ENCODE data around the gene ABCG4. TPM values are rescaled to one million over a fixed set of nuclear protein-coding genes. Genes with fewer than 3 reads are reported as not detected.
"Not testable (repeated sequence)": the region's sequence is repeated elsewhere in the genome, so short reads cannot be mapped to it uniquely, and the experiment has no call there.

ABCG4 gene
- total RNA-seq, 2 experiments from 2014 or later, result not detected

- H3K36me3 Mint-ChIP-seq; ATAC-seq (ENCODE audit: low read depth); H3K9me3 Mint-ChIP-seq; H3K4me3 Mint-ChIP-seq; POLR2A ChIA-PET; DNase-seq; H3K27me3 Mint-ChIP-seq; H3K27ac Mint-ChIP-seq: not testable (repeated sequence)
- H3K4me1 Mint-ChIP-seq, result peaks cover 13% of the 10 kb centered on the region
Observed at GRCh38 chr11:119167077-119167458, 18.2 kb downstream of the ABCG4 start.

GRCh38 chr11:119167933-119168332 lies 19.1 kb downstream of the ABCG4 start:
- no peak for ATAC-seq (ENCODE audit: low read depth)
- peaks cover 19% of the 10 kb centered on the region for H3K4me1 Mint-ChIP-seq
- POLR2A ChIA-PET, result interaction anchor here (2.6 kb wide), 1 partner anchor 7 kb away, joined by 9 read pairs; no protein-coding TSS in a partner anchor
- no peaks in the 10 kb centered on the region for H3K27me3 Mint-ChIP-seq
- no peak for DNase-seq
- H3K4me3 Mint-ChIP-seq, result peak overlapping the region; percentile 68
- no peaks in the 10 kb centered on the region for H3K9me3 Mint-ChIP-seq
- peak overlapping the region; percentile 73 for H3K27ac Mint-ChIP-seq
- peaks cover 2% of the 10 kb centered on the region for H3K36me3 Mint-ChIP-seq

GRCh38 chr11:119168471-119169281 lies 19.8 kb downstream of the ABCG4 start, which contains the start of gene NLRX1:
NLRX1 (plus strand) TSS chr11:119168725; CDS start chr11:119171404, 2,679 bp downstream.
- peaks cover 19% of the 10 kb centered on the region for H3K4me1 Mint-ChIP-seq
- ATAC-seq (ENCODE audit: low read depth) (peak; percentile 89), DNase-seq (peak; percentile 84)
- H3K27me3 Mint-ChIP-seq, result no peaks in the 10 kb centered on the region
- H3K27ac Mint-ChIP-seq, result peak within 1 kb of the TSS; percentile 94
- POLR2A ChIA-PET, result interaction anchor here (0.5 to 2.6 kb wide), 26 partner anchors 8 to 597 kb away, joined by 3 to 22 read pairs (median 6); partner anchors contain the start of genes ABCG4, C2CD2L, CBL and CENATAC
- peak within 1 kb of the TSS; percentile 92 for H3K4me3 Mint-ChIP-seq
- no peaks in the 10 kb centered on the region for H3K9me3 Mint-ChIP-seq
- H3K36me3 Mint-ChIP-seq, result peaks cover 2% of the 10 kb centered on the region

GRCh38 chr11:119169282-119169719 lies 20.4 kb downstream of the ABCG4 start:
- Mint-ChIP-seq H3K36me3 (peaks cover 2% of the 10 kb centered on the region), H3K27me3 (no peaks in the 10 kb centered on the region), H3K27ac (peak overlapping the region; percentile 94), H3K4me1 (peaks cover 19% of the 10 kb centered on the region), H3K9me3 (no peaks in the 10 kb centered on the region), H3K4me3 (peak overlapping the region; percentile 92)
- POLR2A ChIA-PET, result interaction anchor here (0.6 to 2.6 kb wide), 26 partner anchors 8 to 597 kb away, joined by 3 to 22 read pairs (median 6); partner anchors contain the start of genes ABCG4, C2CD2L, CBL and CENATAC
- ATAC-seq (ENCODE audit: low read depth) (peak; percentile 56), DNase-seq (no peak)

- H3K9me3 Mint-ChIP-seq, result no peaks in the 10 kb centered on the region
Observed at GRCh38 chr11:119172513-119172912, 23.7 kb downstream of the ABCG4 start.

GRCh38 chr11:119173453-119173852 lies 24.6 kb downstream of the ABCG4 start:
- Mint-ChIP-seq H3K9me3 (no peaks in the 10 kb centered on the region), H3K4me3 (no peak overlapping the region), H3K27me3 (no peaks in the 10 kb centered on the region), H3K4me1 (peaks cover 24% of the 10 kb centered on the region), H3K36me3 (peaks cover 4% of the 10 kb centered on the region), H3K27ac (no peak overlapping the region)
- no peak for DNase-seq
- POLR2A ChIA-PET, result no interaction called here
- no peak for ATAC-seq (ENCODE audit: low read depth)

More at GRCh38 chr11:119172513-119172912, 23.7 kb downstream of the ABCG4 start:
- Mint-ChIP-seq H3K36me3 (peaks cover 2% of the 10 kb centered on the region), H3K27ac (no peak overlapping the region), H3K4me1 (peaks cover 19% of the 10 kb centered on the region), H3K4me3 (no peak overlapping the region), H3K27me3 (no peaks in the 10 kb centered on the region)
- no peak for DNase-seq
- POLR2A ChIA-PET, result no interaction called here
- no peak for ATAC-seq (ENCODE audit: low read depth)

- peaks cover 20% of the 10 kb centered on the region for H3K4me1 Mint-ChIP-seq
- H3K4me3 Mint-ChIP-seq, result no peak overlapping the region
- ATAC-seq (ENCODE audit: low read depth) (no peak), DNase-seq (no peak)
- no peaks in the 10 kb centered on the region for H3K9me3 Mint-ChIP-seq
- no peaks in the 10 kb centered on the region for H3K27me3 Mint-ChIP-seq
- H3K27ac Mint-ChIP-seq, result peak overlapping the region; percentile 6
- peaks cover 7% of the 10 kb centered on the region for H3K36me3 Mint-ChIP-seq
- POLR2A ChIA-PET, result no interaction called here
Observed at GRCh38 chr11:119175493-119176077, 26.7 kb downstream of the ABCG4 start.

DNA sequence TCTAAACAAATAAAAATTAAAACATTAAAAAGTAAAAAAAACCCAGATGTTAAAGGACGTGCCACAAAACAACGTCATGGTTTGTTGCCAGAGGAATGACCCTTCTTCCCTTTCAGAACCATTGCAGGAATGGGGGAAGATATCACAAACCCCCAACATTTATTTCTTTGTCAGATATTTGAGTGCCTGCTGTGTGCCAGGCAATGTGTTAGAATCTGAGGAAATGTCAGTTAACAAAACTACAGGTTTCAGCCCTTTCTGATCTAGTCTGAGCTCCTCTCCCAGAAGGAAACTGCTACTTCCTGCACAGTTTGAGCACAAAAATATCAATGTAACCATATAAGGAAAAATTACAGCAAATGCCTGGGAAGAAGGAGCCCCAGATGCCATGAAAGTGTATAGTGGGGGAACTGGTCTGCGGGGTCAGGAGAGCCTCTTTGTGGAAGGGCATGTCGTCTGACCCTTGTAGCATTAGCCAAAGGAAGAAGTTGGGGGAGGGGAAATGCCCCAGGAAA lies 29.4 kb downstream of the ABCG4 start:
- no peaks in the 10 kb centered on the region for H3K27me3 Mint-ChIP-seq
- POLR2A ChIA-PET, result interaction anchor here (0.7 to 2.2 kb wide), 5 partner anchors 9 to 143 kb away, joined by 3 to 18 read pairs (median 3); partner anchors contain the start of genes NLRX1 and VPS11
- peak overlapping the region; percentile 65 for H3K4me3 Mint-ChIP-seq
- H3K9me3 Mint-ChIP-seq, result no peaks in the 10 kb centered on the region
- H3K4me1 Mint-ChIP-seq, result peaks cover 7% of the 10 kb centered on the region
- DNase-seq (no peak), ATAC-seq (ENCODE audit: low read depth) (no peak)
- H3K27ac Mint-ChIP-seq, result peak overlapping the region; percentile 89
- peaks cover 11% of the 10 kb centered on the region for H3K36me3 Mint-ChIP-seq

GRCh38 chr11:119179342-119179741 lies 30.5 kb downstream of the ABCG4 start:
- Mint-ChIP-seq H3K27ac (peak overlapping the region; percentile 63), H3K36me3 (peaks cover 11% of the 10 kb centered on the region)
- POLR2A ChIA-PET, result interaction anchor here (0.5 to 3.0 kb wide), 2 partner anchors 10 to 50 kb away, joined by 3 to 14 read pairs; partner anchors contain the start of gene NLRX1

GRCh38 chr11:119179983-119180382 lies 31.1 kb downstream of the ABCG4 start:
- Mint-ChIP-seq H3K4me3 (no peak overlapping the region), H3K9me3 (no peaks in the 10 kb centered on the region), H3K27me3 (no peaks in the 10 kb centered on the region), H3K27ac (peak overlapping the region; percentile 38), H3K36me3 (peaks cover 11% of the 10 kb centered on the region), H3K4me1 (peaks cover 9% of the 10 kb centered on the region)
- POLR2A ChIA-PET, result interaction anchor here (0.5 to 3.0 kb wide), 3 partner anchors 11 to 66 kb away, joined by 3 to 14 read pairs (median 4); partner anchors contain the start of gene NLRX1
- DNase-seq (no peak), ATAC-seq (ENCODE audit: low read depth) (no peak)

More at GRCh38 chr11:119179342-119179741, 30.5 kb downstream of the ABCG4 start:
- ATAC-seq (ENCODE audit: low read depth) (no peak), DNase-seq (no peak)
- Mint-ChIP-seq H3K27me3 (no peaks in the 10 kb centered on the region), H3K4me1 (peaks cover 7% of the 10 kb centered on the region), H3K4me3 (no peak overlapping the region), H3K9me3 (no peaks in the 10 kb centered on the region)

DNA sequence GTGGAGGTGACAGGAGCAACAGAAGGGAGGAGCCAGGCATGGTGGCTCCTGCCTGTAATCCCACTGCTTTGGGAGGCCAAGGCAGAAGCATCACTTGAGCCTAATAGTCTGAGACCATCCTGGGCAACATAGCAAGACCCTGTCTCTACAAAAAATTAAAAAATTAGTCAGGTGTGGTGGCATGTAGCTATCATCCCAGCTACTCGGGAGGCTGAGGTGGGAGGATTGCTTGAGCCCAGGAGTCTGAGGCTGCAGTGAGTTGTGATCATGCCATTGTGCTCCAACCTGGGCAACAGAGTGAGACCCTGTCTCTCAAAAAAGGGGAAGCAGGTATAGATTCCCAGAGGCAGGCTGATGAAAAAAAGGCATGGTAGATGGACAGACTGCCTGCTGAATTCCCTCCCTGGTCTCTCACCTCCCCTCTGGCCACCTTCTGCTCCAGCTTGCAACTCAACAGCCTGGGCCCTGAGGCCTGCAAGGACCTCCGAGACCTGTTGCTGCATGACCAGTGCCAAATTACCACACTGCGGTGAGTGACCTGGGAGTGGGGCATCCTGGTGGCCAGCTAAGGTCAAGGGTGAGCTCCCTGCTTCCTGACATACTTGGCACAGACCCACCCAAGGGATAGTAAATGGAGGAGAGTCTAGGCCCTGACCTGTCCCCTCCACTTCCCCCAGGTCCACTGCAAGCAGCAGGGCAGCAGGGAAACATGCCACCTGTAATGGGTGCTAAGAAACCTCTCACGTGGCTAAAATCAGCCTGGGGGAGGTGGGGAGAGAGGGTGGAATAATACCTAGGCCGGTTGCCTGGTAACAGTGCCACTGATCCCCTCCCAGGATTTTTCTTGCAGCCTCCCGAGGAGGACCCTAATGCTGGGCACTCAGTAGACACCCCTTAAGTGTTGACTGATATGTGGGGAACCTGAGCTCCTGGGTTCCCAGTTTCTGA lies 32.2 kb downstream of the ABCG4 start:
- Mint-ChIP-seq H3K36me3 (peaks cover 11% of the 10 kb centered on the region), H3K4me3 (no peak overlapping the region), H3K4me1 (peaks cover 9% of the 10 kb centered on the region), H3K9me3 (no peaks in the 10 kb centered on the region), H3K27ac (no peak overlapping the region), H3K27me3 (no peaks in the 10 kb centered on the region)
- ATAC-seq (ENCODE audit: low read depth), result no peak
- POLR2A ChIA-PET, result interaction anchor here (0.7 to 3.0 kb wide), 2 partner anchors 12 to 65 kb away, joined by 4 to 14 read pairs; partner anchors contain the start of gene NLRX1
- DNase-seq, result no peak

DNA sequence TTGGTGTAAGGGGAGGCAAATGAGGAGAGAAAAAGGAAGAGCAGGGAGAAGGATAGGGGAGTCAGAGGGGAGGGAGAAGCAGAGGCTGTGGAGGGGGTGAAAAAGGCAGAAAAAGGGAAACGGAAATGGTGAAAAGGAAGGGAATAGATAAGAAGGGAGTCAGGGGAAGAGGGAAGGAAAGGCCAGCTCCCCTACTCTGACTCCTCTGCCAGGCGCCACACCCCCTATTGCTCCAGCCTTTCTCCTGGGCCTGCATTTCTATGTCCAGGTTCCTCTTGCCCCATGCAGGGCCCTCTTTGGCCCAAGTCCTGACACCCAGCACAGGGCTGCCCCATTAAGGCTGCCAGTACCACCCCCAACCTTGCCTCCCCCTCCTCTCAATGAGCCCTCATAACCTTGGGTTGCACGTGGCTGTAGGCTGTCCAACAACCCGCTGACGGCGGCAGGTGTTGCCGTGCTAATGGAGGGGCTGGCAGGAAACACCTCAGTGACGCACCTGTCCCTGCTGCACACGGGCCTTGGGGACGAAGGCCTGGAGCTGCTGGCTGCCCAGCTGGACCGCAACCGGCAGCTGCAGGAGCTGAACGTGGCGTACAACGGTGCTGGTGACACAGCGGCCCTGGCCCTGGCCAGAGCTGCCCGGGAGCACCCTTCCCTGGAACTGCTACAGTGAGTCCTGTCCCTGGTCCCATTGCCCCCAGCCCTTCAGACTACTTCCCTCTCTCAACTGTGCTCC lies 33.0 kb downstream of the ABCG4 start:
- no peaks in the 10 kb centered on the region for H3K9me3 Mint-ChIP-seq
- H3K4me1 Mint-ChIP-seq, result peaks cover 9% of the 10 kb centered on the region
- no peak overlapping the region for H3K27ac Mint-ChIP-seq
- POLR2A ChIA-PET, result interaction anchor here (3.0 kb wide), 1 partner anchor 13 kb away, joined by 14 read pairs; the partner anchor contains the start of gene NLRX1
- H3K4me3 Mint-ChIP-seq, result no peak overlapping the region
- ATAC-seq (ENCODE audit: low read depth) (no peak), DNase-seq (no peak)
- no peaks in the 10 kb centered on the region for H3K27me3 Mint-ChIP-seq
- H3K36me3 Mint-ChIP-seq, result peaks cover 11% of the 10 kb centered on the region

Data from activated naive CD8-positive, alpha-beta T cell treated with anti-CD3 and anti-CD28 coated beads, Interleukin-2, amount 10 ng/mL, durations not matched to agents 7 days and 5 days (primary cell).